ENCODE measurements around the gene GPR146.

The GPR146 gene

DNA sequence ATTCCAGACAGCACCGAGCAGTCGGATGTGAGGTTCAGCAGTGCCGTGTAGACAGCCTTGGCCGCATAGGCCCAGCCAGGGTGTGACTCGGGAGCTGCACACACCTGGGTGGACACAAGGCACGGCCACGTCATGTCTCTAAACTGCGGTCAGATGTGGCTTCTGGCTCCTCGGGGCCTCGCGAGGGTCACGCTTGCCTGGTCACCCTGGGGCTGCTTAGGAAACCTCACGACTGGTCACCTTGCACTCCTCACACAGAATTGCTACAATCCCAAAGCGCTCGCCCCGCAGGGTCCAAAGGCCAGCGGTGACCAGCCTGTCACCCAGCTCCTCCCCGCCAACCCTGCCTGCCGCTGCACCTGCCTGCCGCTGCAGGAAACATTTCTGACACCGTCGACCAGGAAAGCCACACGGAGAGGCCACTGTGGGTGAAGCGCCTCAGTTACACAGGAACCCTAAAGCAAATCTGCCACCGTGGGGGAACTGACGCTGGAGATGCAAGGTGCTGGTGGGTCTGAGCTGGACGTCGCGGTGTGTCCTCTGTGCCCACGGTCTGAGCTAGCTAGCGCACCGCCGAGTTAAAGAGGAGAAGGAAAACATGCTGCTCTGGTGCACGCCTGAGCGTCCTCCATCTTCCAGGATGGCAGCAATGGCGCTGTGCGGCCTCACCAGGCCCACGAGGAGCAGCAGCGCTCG, 48.6 kb downstream of the GPR146 start:
- no peak for DNase-seq (ENCODE audit: low read depth)

DNA sequence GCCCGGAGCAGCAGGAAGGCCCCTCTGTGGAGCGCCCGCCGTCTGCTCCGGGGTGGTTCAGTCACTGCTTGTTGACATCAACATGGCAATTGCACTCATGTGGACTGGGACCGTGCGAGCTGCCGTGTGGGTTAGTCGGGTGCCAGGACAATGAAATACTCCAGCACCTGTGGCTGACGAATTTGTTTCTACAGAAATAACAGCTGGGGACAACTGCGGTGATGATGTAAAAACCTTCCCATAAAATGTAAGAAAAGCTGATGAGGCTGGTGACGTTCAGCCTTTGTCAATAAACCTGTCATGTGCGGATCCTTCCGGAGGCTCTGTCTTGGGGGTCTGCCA, 49.1 kb downstream of the GPR146 start:
- no peak for DNase-seq (ENCODE audit: low read depth)

DNA sequence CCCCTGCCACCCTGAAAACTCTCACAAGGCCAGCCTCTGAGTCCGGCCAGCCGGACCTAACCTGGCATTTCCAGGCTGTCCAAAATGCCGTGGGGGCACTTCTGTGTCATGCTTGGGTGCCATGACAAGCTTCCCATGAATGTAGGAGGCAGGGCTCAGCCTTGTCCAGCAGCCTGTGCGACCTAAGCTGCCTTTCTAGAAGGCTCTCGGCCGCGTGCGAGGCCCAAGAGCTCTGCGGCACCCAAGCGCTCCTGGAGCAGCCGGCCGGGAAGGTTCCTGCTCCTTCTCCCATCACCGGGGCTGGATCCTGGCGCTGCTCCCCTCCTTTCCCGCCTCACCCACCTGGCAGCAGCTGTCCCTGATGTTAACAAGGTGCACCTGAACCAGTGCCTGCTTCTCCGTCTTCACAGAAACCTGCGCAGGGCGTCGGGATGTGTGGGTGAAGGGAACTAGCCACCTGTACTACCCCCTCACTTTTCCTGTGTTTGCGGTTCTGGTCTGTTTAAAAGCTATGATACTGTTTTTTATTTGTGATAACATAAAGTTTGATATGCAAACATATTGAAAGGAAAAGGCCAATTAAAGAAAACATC, 49.7 kb downstream of the GPR146 start:
- no peak for DNase-seq (ENCODE audit: low read depth)

DNA sequence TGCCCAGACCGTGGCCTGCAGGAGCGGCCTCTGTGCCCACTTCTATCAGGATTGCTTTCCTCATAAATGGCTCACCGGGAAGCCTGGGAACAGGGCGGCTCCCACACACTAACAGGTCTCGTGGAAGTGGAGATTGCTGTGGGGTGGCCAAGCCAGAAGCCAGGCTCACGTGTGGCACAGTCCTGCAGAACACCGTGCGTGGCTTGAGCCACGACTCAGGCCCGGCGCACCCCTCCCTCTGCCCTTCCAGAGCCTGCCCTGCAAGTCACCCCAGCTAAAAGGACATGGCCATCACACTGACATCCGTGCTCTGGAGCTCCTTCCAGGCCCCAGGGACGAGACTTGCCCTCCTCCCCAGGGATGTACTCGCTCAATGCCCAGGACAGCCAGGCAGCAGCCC, 50.5 kb downstream of the GPR146 start:
- DNase-seq (ENCODE audit: low read depth) = no peak

DNA sequence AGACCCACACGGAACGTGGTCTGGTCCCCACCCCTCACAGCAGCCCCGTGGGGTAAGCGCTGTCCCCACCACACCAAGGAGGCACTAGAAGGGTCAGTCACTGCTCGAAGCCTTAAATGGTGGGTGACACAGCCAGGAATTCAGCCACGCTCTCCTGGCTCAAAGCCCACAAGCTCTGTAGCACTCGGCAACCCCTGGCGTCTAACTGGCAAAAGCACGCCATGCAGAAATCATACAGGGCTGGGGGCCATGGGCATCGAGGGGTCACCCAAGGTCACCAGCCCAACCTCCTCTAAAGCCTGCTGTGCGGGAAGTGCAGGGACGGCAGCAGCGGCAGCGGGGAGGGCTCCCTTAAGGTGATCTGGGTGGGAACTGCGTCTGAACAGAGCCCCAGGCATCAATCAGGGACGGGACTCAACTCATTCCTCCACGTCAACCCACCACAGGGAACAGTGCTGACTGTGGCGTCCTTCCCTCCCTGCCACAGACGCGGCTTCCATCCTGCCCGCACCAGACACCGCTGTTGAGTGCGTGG, 51.3 kb downstream of the GPR146 start:
- no peak for DNase-seq (ENCODE audit: low read depth)

DNA sequence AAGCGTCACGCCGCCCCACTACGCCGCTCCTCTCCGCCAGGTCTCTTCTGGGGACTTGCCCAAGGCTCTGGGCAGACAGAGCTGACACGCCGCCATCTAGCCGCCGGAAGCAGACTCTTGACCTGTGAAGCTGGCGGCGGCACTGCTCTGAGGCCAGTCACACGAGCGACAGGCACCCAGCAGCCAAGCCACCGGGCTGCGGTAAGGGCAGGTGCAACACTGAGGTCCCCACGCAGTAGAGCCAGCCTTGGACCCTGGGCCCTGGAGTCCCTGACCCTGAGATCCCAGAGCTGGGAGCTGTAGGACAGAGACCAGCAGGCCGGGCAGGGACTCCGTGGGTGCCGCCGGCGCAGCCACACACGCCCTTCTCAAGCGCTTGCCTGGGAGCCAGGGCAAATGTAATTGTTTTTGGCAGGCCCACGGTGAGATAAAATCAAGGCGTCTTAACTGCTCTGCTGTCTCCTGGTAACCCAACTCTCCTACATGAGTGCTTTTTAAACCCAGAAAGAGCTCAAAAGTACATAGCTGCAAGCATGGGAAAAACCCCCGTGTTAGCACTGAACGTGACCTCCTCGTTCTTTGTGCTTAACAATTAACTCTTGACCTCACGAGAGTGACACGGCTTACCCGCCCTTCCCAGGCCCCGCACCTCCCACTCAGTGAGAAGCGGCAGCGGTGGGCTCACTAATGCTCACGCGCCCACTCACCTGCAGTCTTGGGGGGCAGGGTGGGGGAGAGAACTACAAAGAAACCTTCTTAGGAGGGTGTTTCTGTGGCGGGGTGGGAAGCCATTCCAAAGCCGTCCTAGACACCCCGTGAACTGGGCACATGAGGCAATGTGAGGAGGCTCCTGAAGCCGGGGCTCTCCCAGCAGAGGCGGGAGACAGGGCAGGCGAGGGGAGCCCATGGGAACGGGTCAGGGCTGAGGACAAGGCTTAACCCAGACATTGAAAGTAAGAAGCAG, 52.1 kb downstream of the GPR146 start:
- DNase-seq (ENCODE audit: low read depth) = no peak

DNA sequence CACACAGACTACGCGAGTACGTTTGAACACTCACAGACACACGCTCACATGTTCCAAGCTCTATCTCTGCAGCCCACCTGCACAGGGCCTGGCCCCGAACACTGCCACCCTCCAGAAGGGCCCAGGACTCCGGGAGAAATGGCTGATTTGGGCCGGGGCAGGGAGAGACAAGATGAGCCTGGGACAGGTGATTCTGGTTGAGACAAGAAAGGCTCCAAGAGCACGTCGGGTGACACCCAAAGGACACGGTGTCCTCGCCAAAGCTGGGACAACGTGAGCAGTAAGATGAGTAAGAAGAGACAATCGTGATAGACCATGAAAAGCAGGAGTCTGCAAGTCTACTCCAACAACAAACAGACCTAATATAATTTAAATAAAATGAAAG, 52.8 kb downstream of the GPR146 start:
- no peak for DNase-seq (ENCODE audit: low read depth)

DNA sequence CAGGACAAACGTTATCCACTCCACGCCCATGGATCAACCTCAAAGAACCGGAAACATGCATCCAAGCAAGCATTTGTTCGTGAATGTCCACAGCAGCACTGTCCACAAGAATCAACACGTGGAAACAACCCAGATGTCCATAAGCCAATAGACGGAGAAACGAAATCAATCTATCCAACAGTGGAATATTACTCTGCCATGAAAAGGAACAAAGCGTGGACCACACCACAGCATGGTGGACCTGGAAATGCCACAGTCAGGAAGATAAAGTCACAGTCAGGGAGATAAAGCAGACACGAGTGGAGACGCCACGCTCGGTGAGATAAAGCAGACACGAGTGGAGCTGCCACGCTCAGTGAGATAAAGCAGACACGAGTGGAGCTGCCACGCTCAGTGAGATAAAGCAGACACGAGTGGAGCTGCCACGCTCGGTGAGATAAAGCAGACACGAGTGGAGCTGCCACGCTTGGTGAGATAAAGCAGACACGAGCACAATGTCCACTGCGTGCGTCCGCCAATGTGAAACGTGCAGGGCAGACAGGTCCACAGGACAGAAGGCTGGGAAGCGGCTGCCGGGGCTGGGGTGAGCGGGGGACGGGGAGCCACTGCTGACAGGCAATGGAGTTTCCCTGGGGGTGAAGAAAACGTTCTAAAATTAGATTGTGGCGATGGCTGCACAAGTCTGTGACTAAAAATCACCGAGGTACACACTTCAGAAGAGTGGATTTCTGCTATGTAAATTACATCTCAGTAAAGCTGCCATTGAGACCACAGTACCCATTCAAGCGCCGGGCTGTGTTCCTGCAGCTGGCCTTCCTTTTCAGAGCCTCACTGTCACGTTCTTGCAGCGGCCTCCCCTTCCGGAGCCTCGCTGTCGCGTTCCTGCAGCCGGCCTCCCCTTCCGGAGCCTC, 54.2 kb downstream of the GPR146 start:
- no peak for DNase-seq (ENCODE audit: low read depth)

DNA sequence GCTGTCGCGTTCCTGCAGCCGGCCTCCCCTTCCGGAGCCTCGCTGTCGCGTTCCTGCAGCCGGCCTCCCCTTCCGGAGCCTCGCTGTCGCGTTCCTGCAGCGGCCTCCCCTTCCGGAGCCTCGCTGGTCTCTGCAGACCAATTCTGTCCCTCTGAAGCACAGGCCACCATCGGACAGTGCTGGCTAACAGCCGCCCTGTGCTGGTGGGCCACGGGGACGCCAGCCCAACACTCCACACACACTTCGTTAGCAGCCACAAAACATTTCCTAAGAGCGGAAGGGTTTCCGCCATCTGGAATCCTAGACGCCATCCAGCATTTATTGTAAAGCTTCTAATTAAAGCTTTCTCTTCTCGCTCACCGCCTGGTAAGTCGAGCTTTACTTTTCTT, 54.8 kb downstream of the GPR146 start:
- DNase-seq (ENCODE audit: low read depth) = no peak

DNA sequence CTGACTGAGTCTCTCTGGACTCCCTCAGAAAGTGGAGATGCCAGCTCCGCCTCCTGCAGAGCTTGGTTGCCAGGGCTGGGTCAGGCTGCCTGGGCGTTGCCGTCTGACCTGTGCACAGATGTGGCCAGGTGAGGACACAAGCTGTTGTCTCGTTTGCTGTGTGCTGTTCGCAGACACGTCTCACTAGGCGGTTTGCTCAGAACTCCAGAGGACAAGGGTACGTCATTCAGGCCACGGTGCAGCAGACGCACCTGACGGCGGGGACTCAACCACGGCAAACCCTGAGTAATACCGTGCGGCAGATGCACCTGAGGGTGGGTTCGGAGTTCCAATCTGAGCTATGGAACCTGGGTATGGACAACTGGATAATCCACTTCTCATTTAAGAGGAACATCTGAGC, 55.3 kb downstream of the GPR146 start:
- DNase-seq (ENCODE audit: low read depth) = no peak

DNA sequence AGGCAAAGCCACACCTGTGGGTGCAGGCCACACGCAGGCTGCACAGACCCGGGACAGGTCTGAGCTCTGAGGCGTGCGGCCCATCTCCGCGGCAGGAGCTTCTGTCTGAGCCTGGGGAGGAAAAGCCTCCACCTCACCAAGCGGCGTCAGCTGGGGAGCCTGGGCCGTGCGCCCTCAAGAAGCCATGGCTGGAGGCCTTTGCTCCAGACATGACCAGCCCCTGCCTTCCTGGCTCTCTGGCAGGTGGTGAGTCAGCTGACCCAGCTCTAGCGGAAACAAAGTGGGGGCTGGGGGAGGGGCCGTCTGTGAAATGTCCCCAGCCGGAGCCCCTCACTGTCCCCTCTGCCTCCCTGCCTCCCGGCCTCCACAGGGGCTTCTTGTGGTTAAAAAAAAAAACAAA, 56.0 kb downstream of the GPR146 start:
- DNase-seq (ENCODE audit: low read depth) = no peak

DNA sequence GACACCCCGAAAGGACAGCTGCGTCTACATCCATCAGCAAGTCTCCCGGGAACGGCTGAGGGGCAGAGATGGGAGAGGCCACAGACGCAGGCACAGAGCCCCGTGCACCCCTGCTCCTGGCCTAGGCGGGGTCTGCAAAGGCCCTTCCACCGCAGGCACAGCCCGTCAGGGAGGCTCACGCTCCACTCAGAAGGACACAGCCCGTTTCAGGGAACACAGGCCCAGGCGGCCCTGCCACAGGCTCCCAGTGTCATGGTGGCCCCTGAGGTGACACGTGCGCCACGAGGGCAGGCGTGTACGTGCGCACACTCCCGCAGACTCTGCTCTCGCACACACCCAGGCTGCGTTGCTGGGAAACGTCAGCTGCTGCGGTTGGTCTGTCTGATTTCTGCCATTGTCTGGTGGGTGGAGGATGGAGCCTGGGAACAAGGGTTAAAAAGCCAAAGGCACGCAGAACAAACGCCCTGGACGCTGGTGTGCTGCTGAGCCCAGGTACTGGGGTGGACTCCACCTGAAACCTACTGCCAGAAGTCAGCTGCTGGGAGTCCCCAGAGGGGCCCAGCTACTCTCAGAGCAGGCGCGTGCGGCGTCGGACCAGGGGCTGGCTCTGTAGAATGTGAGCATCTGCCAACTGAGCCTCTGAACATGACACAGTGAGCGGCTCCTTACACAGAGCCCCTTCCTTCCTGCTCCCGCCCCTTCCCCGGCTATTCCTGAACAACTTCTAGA, 56.7 kb downstream of the GPR146 start:
- DNase-seq (ENCODE audit: low read depth) = no peak

DNA sequence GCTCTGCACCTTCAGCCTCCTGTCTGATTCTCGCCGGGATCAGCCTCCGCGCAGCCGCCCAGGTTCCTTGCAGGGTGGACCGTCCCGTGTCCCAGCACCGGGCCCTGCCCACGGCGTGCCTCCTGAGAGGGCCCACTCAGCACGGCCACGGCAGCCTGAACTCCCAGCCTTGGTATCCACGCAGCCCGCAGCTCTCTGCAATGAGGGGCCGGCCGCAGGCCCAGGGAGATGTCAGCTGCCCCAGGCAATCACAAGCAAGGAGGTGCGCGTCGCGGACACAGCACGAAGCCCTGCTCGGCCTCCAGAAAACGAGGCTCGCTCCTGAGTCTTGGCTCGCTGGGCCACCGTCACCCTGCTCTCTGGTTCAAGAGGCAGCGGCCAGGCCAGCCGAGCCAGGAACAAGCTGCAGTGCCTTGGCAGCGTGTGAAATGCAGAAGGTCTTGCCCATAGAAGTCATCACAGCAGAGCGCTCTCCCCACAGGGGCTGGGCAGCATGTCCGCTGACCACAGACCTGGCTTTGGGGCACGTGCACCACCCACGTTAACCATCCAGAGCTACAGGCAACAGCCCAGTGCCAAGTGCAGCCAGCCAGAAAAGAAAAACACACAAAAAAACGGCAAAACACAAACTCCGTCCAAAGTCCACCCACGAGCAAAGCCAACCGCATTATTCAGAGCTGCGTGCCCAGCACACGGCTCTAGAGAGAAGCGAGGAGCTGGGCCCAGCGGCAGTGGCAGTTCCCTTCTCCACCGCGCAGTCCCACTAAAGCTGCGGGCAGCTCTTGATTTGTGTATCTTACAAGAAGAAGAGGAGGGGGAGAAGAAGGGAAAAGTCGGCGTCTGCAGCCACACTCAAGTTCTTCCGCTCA, 57.5 kb downstream of the GPR146 start:
- DNase-seq (ENCODE audit: low read depth) = no peak

DNA sequence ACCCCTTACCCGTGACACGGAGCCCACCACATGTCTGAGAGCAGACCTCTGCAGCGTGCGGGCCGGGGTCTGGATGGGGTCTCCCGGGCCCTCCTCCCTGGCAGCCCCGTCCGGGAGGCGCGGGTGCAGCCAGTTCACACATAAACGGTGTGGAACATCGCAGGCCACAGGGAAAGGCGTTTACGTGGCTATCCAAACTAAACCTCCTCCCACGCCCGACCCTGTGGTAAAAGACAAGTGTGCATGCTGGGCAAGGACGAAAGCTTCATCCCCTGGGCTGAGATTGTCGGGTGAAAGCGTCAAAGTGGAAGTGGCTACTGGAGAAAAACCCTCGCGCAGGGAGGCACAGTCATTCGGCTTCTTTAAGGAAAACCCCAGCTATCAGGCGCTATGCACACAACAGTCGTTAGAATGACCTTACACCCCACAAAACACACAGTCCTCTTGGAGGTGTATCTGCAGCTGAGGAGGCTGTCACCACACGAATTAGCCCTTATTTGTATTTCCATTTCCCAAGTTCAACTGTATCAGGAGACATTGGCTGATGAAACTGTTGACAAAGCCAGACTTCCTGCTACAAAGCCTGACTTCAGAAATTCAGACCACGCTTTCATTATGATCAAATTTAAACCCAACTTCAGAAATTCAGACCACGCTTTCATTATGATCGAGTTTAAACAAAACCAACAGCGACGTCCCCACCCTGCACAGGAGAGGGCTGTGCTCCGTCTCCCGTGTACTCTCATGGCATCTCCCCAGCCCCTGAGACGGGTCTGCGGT, 58.9 kb downstream of the GPR146 start:
- peak; percentile 18 for DNase-seq (ENCODE audit: low read depth)

DNA sequence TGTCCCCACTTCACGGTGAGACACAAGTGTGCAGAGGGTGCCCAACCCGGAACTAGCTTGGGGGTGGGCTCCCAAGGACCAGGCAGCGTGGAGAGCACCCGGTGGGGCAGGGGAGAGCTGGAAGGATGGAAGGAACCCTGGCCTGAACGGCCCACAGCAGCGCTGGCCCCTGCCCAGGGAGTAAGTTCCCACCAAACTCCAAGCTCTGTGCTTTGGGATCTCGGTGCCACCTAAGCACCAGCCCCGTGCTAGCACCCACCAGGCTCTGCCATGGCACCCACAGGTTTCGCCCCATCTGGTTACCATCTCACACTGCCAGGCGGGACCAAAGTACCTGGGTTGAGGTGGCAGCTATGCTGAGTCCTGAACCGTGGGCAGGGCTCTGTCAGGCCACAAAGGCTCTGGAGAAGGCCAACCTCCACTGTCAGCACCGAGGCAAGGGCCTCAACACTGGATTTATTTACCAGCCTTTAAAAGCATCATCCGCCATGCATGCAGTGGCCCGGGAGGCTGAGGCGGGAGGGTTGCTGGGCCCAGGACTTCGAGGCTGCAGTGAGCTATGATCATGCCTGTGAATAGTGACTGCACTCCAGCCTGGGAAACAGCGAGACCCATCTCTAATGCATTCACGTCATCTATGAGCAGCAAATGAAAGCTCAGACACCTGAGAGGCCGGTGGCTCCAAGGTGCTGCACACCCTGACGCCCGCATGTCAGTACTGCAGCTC, 59.6 kb downstream of the GPR146 start:
- no peak for DNase-seq (ENCODE audit: low read depth)

DNA sequence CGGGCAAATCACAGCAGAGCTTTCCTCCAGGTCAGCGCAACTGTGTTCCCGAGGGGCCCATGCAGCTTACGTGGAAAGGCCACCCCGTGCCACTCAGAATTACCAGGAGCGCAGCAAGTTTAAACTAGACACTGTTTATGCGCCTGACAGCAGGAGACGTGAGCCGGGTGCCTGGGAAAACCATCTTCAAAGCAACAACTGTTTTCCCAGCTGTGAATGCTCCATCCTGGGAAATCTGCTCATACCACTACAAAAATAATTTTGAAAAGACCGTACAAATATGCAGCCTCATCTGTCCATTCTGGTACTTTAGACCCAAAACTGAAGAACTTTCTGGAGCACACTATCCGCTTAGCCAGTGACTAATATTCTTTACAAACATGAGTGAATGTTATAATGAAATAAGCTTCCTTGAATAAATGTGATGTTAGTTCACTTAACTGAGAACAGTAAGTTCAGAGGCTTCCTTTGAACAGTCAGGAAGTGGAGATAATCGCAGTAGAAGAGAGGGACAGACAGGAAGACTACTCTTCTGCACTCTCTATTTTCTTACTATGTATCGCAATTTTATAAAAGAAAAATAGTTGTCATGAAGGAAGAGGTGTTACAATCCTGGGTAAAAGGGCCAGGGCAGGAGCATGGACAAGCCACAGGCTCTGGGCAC, 60.3 kb downstream of the GPR146 start:
- no peak for DNase-seq (ENCODE audit: low read depth)

DNA sequence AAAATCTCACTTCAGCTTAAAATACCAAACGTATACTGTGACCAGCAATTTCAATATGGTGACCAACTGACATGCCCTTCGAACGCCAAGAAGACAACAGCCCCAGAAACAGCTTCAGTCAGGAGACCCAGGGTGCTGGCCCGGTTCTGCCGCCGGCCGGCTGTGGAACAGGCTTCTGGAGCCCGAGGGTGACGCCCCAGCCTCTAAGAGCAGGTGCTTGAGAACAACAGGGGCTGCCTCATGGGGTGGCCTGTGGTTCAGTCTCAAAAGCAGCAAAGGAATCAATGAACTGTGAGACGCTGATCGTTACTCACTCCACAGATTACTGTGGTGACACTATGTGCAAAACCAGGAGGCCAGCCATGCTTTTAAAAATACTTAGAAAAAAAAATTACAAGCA, 60.8 kb downstream of the GPR146 start:
- no peak for DNase-seq (ENCODE audit: low read depth)

Measured in activated T-cell treated with anti-CD3 and anti-CD28 coated beads for 48 hours (primary cell).